Panc1 (cell line): ENCODE data around the gene PRCC. TPM values are rescaled to one million over a fixed set of nuclear protein-coding genes. Genes with fewer than 3 reads are reported as not detected.
A peak's percentile ranks its signal among the peaks of the same experiment; 100 is the strongest.

ENCODE experiments used
- ATAC-seq: fragments of 200-7000 bp; cut with Tn5 transposase; 2 replicates; pipeline ENCODE4 v1.9.1; 2020; ENCODE audit warnings: mild to moderate bottlenecking, moderate library complexity
- BruUV-seq: library from RNA; stranded (reverse); fragments of 400-500 nt; replicated peaks from 2 replicates; lab custom pipeline; 2021; lab: Mats Ljungman, UMichigan
- CTCF ChIA-PET: fragments of 300-600 bp; sonication (Branson Sonifier 250); formaldehyde crosslinking; loops from one replicate; lab custom pipeline; 2022; ENCODE audit warnings: antibody characterized with exemption; lab: Charles Lee
- POLR2A ChIA-PET: fragments of 300-600 bp; sonication (Branson Sonifier 250); formaldehyde crosslinking; loops from one replicate; lab custom pipeline; 2022; ENCODE audit warnings: antibody characterized with exemption; lab: Charles Lee
- DNase-seq: peaks from one replicate; pipeline ENCODE4 v3.0.0-alpha.2; 2010; ENCODE audit warnings: low read depth, low spot score
- H3K27ac ChIP-seq: 2 replicates; pipeline ENCODE4 v1.5.1; 2011; ENCODE audit warnings: mild to moderate bottlenecking, low read length, inconsistent platforms
- H3K27me3 ChIP-seq: fragments of 200-500 bp; sonication (Bioruptor generic); 2 replicates; pipeline ENCODE4 v1.6.0; 2014; ENCODE audit warnings: low read length, inconsistent platforms; ENCODE audit not compliant: control insufficient read depth, insufficient read depth
- H3K36me3 ChIP-seq: fragments of 200-500 bp; sonication (Bioruptor generic); 2 replicates; pipeline ENCODE4 v1.5.1; 2014; ENCODE audit warnings: inconsistent platforms, mild to moderate bottlenecking, low read length, moderate library complexity; ENCODE audit not compliant: control insufficient read depth, insufficient read depth
- H3K4me1 ChIP-seq: 2 replicates; pipeline ENCODE4 v1.5.1; 2011; ENCODE audit warnings: inconsistent platforms, mild to moderate bottlenecking, low read length, moderate library complexity; ENCODE audit not compliant: control insufficient read depth, insufficient read depth
- H3K4me3 ChIP-seq, 2 experiments: 2 replicates each; pipeline ENCODE4 v1.5.1; 2011 to 2012; ENCODE audit warnings: low read depth in 2 of 2, low read length in 2 of 2, mild to moderate bottlenecking in 2 of 2, inconsistent platforms in 1 of 2, moderate library complexity in 1 of 2
- H3K9me3 ChIP-seq: fragments of 200-500 bp; sonication (Bioruptor generic); 2 replicates; pipeline ENCODE4 v1.5.1; 2014; ENCODE audit warnings: low read depth, mild to moderate bottlenecking, inconsistent platforms, low read length, moderate library complexity; ENCODE audit not compliant: control insufficient read depth, insufficient read depth
- POLR2AphosphoS5 ChIP-seq: IDR thresholded peaks from 2 replicates; pipeline ENCODE4 v1.6.1; 2012; ENCODE audit warnings: mild to moderate bottlenecking, low read depth, low read length, moderate library complexity
- SIN3A ChIP-seq: IDR thresholded peaks from 2 replicates; pipeline ENCODE4 v1.6.1; 2012; ENCODE audit warnings: low read depth, mild to moderate bottlenecking, low read length, moderate library complexity, borderline replicate concordance; ENCODE audit not compliant: insufficient read depth
- TCF7L2 ChIP-seq: IDR thresholded peaks from 2 replicates; pipeline ENCODE4 v1.6.1; 2011; ENCODE audit warnings: mild to moderate bottlenecking, low read depth, low read length, inconsistent platforms
- in situ Hi-C: cut with HindIII; loops from 2 replicates; pipeline ENCODE4 v1.10.0; 2016; ENCODE audit warnings: low sequenced_read_pairs, low pct_unique_long_range_greater_than_20kb
- intact Hi-C: fragments of 100-400 bp; cut with micrococcal nuclease; formaldehyde crosslinking; loops from one replicate; pipeline ENCODE4 v1.10.0; 2022; ENCODE audit not compliant: unreplicated experiment
- total RNA-seq: library from RNA; stranded (reverse); gene quantifications from one replicate; pipeline ENCODE4 v1.2.1, GENCODE V29; 2021; ENCODE audit not compliant: unreplicated experiment
- TF ChIP-seq, protein P1 (sequence below), 2 experiments: IDR thresholded peaks; 2 replicates each; pipeline ENCODE4 v1.6.1; 2011 to 2012; ENCODE audit warnings: low read depth in 2 of 2, control low read depth in 1 of 2, low read length in 1 of 2, mild to moderate bottlenecking in 1 of 2, moderate library complexity in 1 of 2; ENCODE audit not compliant: insufficient read depth in 1 of 2
- TF ChIP-seq, protein P2 (sequence below): fragments of 450-650 bp; IDR thresholded peaks from 2 replicates; pipeline ENCODE4 v1.5.1; 2017; ENCODE audit warnings: mild to moderate bottlenecking

Gene PRCC
- total RNA-seq, 1 experiment from 2014 or later, result 78.5 TPM

DNA sequence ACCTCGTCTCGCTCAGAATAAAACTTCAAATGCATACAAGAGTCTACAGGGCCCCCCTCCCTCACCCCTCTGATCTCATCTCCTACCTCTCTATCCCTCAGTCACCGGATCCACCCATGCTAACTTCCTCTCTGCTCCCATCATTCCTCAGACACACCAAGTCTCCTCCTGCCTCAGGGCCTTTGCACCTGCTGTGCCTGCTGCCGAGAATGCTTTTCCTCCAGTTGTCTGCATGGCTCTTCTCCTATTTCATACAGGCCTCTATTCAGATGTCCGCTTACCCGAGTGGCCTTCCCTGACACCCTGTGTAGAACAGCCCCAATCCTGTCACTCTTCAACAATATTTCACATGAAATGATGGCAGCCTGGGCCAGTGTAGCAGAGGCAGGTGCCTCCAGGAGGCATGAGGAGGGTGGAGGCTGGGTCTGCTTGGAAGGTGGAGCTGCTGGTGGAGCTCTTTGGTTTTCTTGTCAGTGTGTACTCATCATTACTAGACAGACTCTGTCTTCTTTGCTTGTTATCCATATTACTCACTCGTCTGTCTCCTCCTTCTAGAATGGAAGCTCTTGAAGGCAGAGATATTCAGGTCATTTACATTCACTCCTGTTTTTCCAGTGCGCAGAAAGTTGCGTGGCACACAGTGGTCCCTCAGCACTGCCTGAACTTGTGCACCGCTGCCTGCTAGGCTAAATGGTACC, 45.1 kb downstream of the PRCC start:
- TF ChIP-seq SIN3A, result no peak
- no peak for TF ChIP-seq POLR2AphosphoS5
- H3K27ac ChIP-seq, result no peak overlapping the region
- ATAC-seq, result no peak
- ChIA-PET POLR2A (interaction anchor here (0.6 kb wide), 1 partner anchor 22 kb away, joined by 6 read pairs; no protein-coding TSS in a partner anchor), CTCF (interaction anchor here (0.6 to 0.7 kb wide), 2 partner anchors 27 to 225 kb away, joined by 3 read pairs; no protein-coding TSS in a partner anchor)
- intact Hi-C loops (no loop called here), in situ Hi-C loops (no loop called here)
- H3K36me3 ChIP-seq, result no peaks in the 10 kb centered on the region
- DNase-seq, result no peak
- H3K9me3 ChIP-seq, result no peaks in the 10 kb centered on the region
- H3K4me3 ChIP-seq, result no peak overlapping the region
- no TSS peak for BruUV-seq
- H3K27me3 ChIP-seq, result no peaks in the 10 kb centered on the region
- peaks cover 5% of the 10 kb centered on the region; the same call in 1 of the 2 replicates for H3K4me1 ChIP-seq

DNA sequence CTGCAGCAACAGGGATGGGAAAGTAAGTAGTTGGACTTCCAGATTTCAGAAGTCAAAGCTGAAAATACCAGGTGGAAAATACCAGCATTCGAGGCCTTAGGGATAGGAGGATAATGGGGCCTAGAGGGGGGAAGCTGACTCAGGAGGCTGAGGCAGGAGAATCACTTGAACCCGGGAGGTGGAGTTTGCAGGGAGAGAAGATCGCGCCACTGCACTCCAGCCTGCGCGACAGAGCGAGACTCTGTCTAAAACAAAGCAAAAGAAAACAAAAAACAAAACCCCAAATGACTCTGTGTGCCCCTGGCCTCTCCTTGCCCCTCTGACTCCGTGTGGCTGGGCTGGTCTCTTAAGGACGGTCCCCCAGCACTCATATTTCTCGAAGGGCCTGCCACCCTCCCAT, 46.0 kb downstream of the PRCC start:
- intact Hi-C loops, result no loop called here
- H3K36me3 ChIP-seq, result no peaks in the 10 kb centered on the region
- ChIA-PET POLR2A (interaction anchor here (0.6 kb wide), 1 partner anchor 23 kb away, joined by 6 read pairs; no protein-coding TSS in a partner anchor), CTCF (interaction anchor here (0.7 kb wide), 1 partner anchor 226 kb away, joined by 3 read pairs; no protein-coding TSS in a partner anchor)
- in situ Hi-C loops, result no loop called here
- ATAC-seq (no peak), DNase-seq (no peak)
- peak overlapping the region; percentile 52; the same call in 1 of the 2 replicates for H3K27ac ChIP-seq
- TF ChIP-seq TCF7L2 (no peak), POLR2AphosphoS5 (no peak), SIN3A (no peak)
- TF ChIP-seq, protein P1, sequence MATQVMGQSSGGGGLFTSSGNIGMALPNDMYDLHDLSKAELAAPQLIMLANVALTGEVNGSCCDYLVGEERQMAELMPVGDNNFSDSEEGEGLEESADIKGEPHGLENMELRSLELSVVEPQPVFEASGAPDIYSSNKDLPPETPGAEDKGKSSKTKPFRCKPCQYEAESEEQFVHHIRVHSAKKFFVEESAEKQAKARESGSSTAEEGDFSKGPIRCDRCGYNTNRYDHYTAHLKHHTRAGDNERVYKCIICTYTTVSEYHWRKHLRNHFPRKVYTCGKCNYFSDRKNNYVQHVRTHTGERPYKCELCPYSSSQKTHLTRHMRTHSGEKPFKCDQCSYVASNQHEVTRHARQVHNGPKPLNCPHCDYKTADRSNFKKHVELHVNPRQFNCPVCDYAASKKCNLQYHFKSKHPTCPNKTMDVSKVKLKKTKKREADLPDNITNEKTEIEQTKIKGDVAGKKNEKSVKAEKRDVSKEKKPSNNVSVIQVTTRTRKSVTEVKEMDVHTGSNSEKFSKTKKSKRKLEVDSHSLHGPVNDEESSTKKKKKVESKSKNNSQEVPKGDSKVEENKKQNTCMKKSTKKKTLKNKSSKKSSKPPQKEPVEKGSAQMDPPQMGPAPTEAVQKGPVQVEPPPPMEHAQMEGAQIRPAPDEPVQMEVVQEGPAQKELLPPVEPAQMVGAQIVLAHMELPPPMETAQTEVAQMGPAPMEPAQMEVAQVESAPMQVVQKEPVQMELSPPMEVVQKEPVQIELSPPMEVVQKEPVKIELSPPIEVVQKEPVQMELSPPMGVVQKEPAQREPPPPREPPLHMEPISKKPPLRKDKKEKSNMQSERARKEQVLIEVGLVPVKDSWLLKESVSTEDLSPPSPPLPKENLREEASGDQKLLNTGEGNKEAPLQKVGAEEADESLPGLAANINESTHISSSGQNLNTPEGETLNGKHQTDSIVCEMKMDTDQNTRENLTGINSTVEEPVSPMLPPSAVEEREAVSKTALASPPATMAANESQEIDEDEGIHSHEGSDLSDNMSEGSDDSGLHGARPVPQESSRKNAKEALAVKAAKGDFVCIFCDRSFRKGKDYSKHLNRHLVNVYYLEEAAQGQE (IDR thresholded peaks at IDR 0.05; ENCODE audit: insufficient read depth in 1 of 2, low read depth in 2 of 2, low read length in 1 of 2), result no peak
- TF ChIP-seq, protein P2, sequence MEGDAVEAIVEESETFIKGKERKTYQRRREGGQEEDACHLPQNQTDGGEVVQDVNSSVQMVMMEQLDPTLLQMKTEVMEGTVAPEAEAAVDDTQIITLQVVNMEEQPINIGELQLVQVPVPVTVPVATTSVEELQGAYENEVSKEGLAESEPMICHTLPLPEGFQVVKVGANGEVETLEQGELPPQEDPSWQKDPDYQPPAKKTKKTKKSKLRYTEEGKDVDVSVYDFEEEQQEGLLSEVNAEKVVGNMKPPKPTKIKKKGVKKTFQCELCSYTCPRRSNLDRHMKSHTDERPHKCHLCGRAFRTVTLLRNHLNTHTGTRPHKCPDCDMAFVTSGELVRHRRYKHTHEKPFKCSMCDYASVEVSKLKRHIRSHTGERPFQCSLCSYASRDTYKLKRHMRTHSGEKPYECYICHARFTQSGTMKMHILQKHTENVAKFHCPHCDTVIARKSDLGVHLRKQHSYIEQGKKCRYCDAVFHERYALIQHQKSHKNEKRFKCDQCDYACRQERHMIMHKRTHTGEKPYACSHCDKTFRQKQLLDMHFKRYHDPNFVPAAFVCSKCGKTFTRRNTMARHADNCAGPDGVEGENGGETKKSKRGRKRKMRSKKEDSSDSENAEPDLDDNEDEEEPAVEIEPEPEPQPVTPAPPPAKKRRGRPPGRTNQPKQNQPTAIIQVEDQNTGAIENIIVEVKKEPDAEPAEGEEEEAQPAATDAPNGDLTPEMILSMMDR, result no peak
- H3K4me3 ChIP-seq, result peak overlapping the region; percentile 30 to 52
- no peaks in the 10 kb centered on the region for H3K27me3 ChIP-seq
- BruUV-seq, result no TSS peak
- H3K9me3 ChIP-seq, result no peaks in the 10 kb centered on the region
- peaks cover 5% of the 10 kb centered on the region; the same call in 1 of the 2 replicates for H3K4me1 ChIP-seq
